GM13976 (cell line): Measurements from ENCODE around the gene HS3ST6.
"Not testable (repeated sequence)": the region's sequence is repeated elsewhere in the genome, so short reads cannot be mapped to it uniquely, and the experiment has no call there.

Source experiments
- DNase-seq: peaks from one replicate; pipeline ENCODE4 v3.0.0; 2012; ENCODE audit warnings: low spot score
- CTCF ChIP-seq: IDR thresholded peaks from 2 replicates; pipeline ENCODE4 v1.5.1; 2012; ENCODE audit warnings: borderline replicate concordance, mild to moderate bottlenecking; ENCODE audit not compliant: insufficient read depth; ENCODE audit errors: extremely low read depth, missing control alignments, control extremely low read depth
- in situ Hi-C: fragments of 300-500 bp; cut with MboI; formaldehyde crosslinking; loops from one replicate; pipeline ENCODE4 v1.12.0; 2022; ENCODE audit warnings: low sequenced_read_pairs, mixed read lengths, inconsistent platforms; ENCODE audit not compliant: unreplicated experiment

The HS3ST6 gene

GRCh38 chr16:1920727-1921171 is 2.5 kb upstream of the HS3ST6 start:
- in situ Hi-C loops = no loop called here
- no peak for TF ChIP-seq CTCF
- no peak for DNase-seq

DNA sequence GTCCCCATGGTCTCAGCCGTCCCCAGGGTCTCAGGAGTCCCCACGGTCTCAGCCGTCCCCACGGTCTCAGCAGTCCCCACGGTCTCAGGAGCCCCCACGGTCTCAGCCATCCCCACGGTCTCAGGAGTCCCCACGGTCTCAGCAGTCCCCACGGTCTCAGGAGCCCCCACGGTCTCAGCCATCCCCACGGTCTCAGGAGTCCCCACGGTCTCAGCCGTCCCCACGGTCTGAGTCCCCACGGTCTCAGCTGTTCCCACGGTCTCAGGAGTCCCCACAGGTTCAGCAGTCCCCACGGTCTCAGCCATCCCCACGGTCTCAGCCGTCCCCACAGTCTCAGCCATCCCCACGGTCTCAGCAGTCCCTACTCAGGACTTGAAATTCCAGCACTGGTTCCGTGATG is 1.9 kb upstream of the HS3ST6 start:
- in situ Hi-C loops, DNase-seq: not testable (repeated sequence)

GRCh38 chr16:1919327-1919998 is 1.2 kb upstream of the HS3ST6 start:
- in situ Hi-C loops = no loop called here
- no peak for TF ChIP-seq CTCF
- no peak for DNase-seq

GRCh38 chr16:1917665-1918350 is 407 bp downstream of the HS3ST6 start:
- no peak for TF ChIP-seq CTCF
- in situ Hi-C loops = no loop called here
- DNase-seq = no peak

- no peak for DNase-seq
- in situ Hi-C loops = no loop called here
- TF ChIP-seq CTCF = no peak
Measured at GRCh38 chr16:1917056-1917664, 1.1 kb downstream of the HS3ST6 start.

- DNase-seq = no peak
- in situ Hi-C loops = no loop called here
- TF ChIP-seq CTCF = no peak
Measured at GRCh38 chr16:1916640-1916990, 1.6 kb downstream of the HS3ST6 start.
